ENCODE measurements around the gene ARID1B.

GRCh38 chr6:156960525-156960924 is 183.3 kb downstream of the ARID1B start:
- no peak for TF ChIP-seq CTCF (conservative IDR thresholded peaks at IDR 0.05; ENCODE audit: low read depth, low read length)
- no peak for TF ChIP-seq EZH2phosphoT487 (IDR thresholded peaks at IDR 0.05; ENCODE audit: borderline replicate concordance, low read length)
